SK-N-SH (cell line): ENCODE results near the gene HMGCL. TPM values are rescaled to one million over a fixed set of nuclear protein-coding genes. Genes with fewer than 3 reads are reported as not detected.

Source experiments
- CTCF ChIA-PET: fragments of 300-600, 350-600 bp; formaldehyde crosslinking; extraction: SDS; loops from one replicate; lab custom pipeline; 2021; lab: Yijun Ruan, JAX
- POLR2A ChIA-PET: fragments of 350-600 bp; sonication (Branson Sonifier 250); formaldehyde crosslinking; extraction: SDS; loops from one replicate; lab custom pipeline; 2020; ENCODE audit warnings: antibody characterized with exemption, inconsistent platforms; lab: Yijun Ruan, JAX
- DNase-seq: peaks from one replicate; pipeline ENCODE4 v3.0.0; 2012
- H2AFZ ChIP-seq: fragments of 200-600 bp; sonication (generic); 2 replicates; pipeline ENCODE4 v1.8.1; 2016; ENCODE audit warnings: antibody characterized with exemption, mild to moderate bottlenecking, low read depth
- H3F3A ChIP-seq: fragments of 200-600 bp; sonication (generic); replicated peaks from 2 replicates; pipeline ENCODE3; 2016; ENCODE audit warnings: antibody characterized with exemption, mild to moderate bottlenecking; ENCODE audit not compliant: insufficient read depth
- H3K27ac ChIP-seq, 2 experiments: fragments of 200-500 bp in 1 of 2; fragments of 200-600 bp in 1 of 2; sonication (Bioruptor generic) in 1 of 2; sonication (generic), shearing (Covaris generic) in 1 of 2; 2 replicates each; pipeline versions ENCODE4 v1.5.1 to v1.6.1; 2014 to 2016; ENCODE audit warnings: low read depth in 2 of 2, inconsistent platforms in 1 of 2, low read length in 1 of 2, mild to moderate bottlenecking in 1 of 2, mixed read lengths in 1 of 2
- H3K27me3 ChIP-seq: fragments of 200-600 bp; sonication (generic), shearing (Covaris generic); 2 replicates; pipeline ENCODE4 v1.6.1; 2016; ENCODE audit warnings: mixed run types; ENCODE audit not compliant: insufficient read depth
- H3K36me3 ChIP-seq, 2 experiments: fragments of 200-500 bp in 1 of 2; fragments of 200-600 bp in 1 of 2; sonication (Bioruptor generic) in 1 of 2; sonication (generic) in 1 of 2; replicated peaks in 1 of 2; 2 replicates each; pipeline versions ENCODE3 to v1.5.1; 2014 to 2016; ENCODE audit warnings: low read length in 1 of 2, mild to moderate bottlenecking in 1 of 2; ENCODE audit not compliant: insufficient read depth in 2 of 2, control insufficient read depth in 1 of 2
- H3K4me1 ChIP-seq, 2 experiments: fragments of 200-500 bp in 1 of 2; fragments of 200-600 bp in 1 of 2; sonication (Bioruptor generic) in 1 of 2; sonication (generic), shearing (Covaris generic) in 1 of 2; 2 replicates each; pipeline versions ENCODE4 v1.5.1 to v1.6.1; 2014 to 2016; ENCODE audit warnings: low read depth in 1 of 2, low read length in 1 of 2, mixed run types in 1 of 2; ENCODE audit not compliant: insufficient read depth in 2 of 2, control insufficient read depth in 1 of 2
- H3K4me2 ChIP-seq: fragments of 200-600 bp; sonication (generic), shearing (Covaris generic); 2 replicates; pipeline ENCODE4 v1.6.1; 2017; ENCODE audit warnings: mixed run types
- H3K4me3 ChIP-seq, 2 experiments: fragments of 200-500 bp in 1 of 2; fragments of 200-600 bp in 1 of 2; sonication (Bioruptor generic) in 1 of 2; sonication (generic), shearing (Covaris generic) in 1 of 2; 2 replicates each; pipeline versions ENCODE4 v1.5.1 to v1.8.1; 2014 to 2016; ENCODE audit warnings: low read depth in 2 of 2, inconsistent platforms in 1 of 2, low read length in 1 of 2, mild to moderate bottlenecking in 1 of 2, mixed read lengths in 1 of 2, moderate library complexity in 1 of 2
- H3K79me2 ChIP-seq: fragments of 200-600 bp; sonication (generic); 2 replicates; pipeline ENCODE4 v1.8.1; 2017; ENCODE audit warnings: mild to moderate bottlenecking; ENCODE audit not compliant: insufficient read depth
- H3K9ac ChIP-seq: fragments of 200-600 bp; sonication (generic); 2 replicates; pipeline ENCODE4 v1.6.1; 2017; ENCODE audit warnings: mixed run types
- H3K9me2 ChIP-seq: fragments of 200-600 bp; sonication (generic); 2 replicates; pipeline ENCODE4 v1.6.1; 2017; ENCODE audit warnings: mixed run types
- H3K9me3 ChIP-seq: fragments of 200-600 bp; sonication (generic); 2 replicates; pipeline ENCODE4 v1.6.1; 2017; ENCODE audit warnings: mixed run types, mild to moderate bottlenecking, moderate library complexity
- H4K20me1 ChIP-seq: fragments of 200-600 bp; sonication (generic); 2 replicates; pipeline ENCODE4 v1.6.1; 2017; ENCODE audit warnings: mild to moderate bottlenecking, mixed run types; ENCODE audit not compliant: insufficient read depth
- CHD2 ChIP-seq: fragments of 150-350 bp; IDR thresholded peaks from 2 replicates; pipeline ENCODE4 v1.6.1; 2018; ENCODE audit warnings: low read length; ENCODE audit not compliant: partially characterized antibody
- EZH2phosphoT487 ChIP-seq: fragments of 200-600 bp; sonication (generic); IDR thresholded peaks from 2 replicates; pipeline ENCODE4 v1.6.1; 2017; ENCODE audit warnings: low read depth, mixed run types, mild to moderate bottlenecking, antibody characterized with exemption, moderate library complexity, borderline replicate concordance
- JUND ChIP-seq: IDR thresholded peaks from 2 replicates; pipeline ENCODE4 v1.4.0; 2012
- NFIC ChIP-seq: IDR thresholded peaks from 2 replicates; pipeline ENCODE4 v1.4.0; 2012; ENCODE audit warnings: borderline replicate concordance
- POLR2AphosphoS5 ChIP-seq: IDR thresholded peaks from 2 replicates; pipeline ENCODE4 v1.6.1; 2012; ENCODE audit warnings: low read depth, low read length
- RCOR1 ChIP-seq: fragments of 150-350 bp; IDR thresholded peaks from 2 replicates; pipeline ENCODE4 v1.6.1; 2017; ENCODE audit warnings: antibody characterized with exemption, low read length
- RFX5 ChIP-seq: IDR thresholded peaks from 2 replicates; pipeline ENCODE4 v1.6.1; 2012; ENCODE audit warnings: mild to moderate bottlenecking, improper control_type of control experiment, low read length
- RXRA ChIP-seq: IDR thresholded peaks from 2 replicates; pipeline ENCODE4 v1.4.0; 2012; ENCODE audit warnings: low read depth, mild to moderate bottlenecking, borderline replicate concordance
- SMC3 ChIP-seq: IDR thresholded peaks from 2 replicates; pipeline ENCODE4 v1.6.1; 2012; ENCODE audit warnings: low read depth, low read length, improper control_type of control experiment
- TAF1 ChIP-seq: IDR thresholded peaks from 2 replicates; pipeline ENCODE4 v1.6.1; 2012; ENCODE audit warnings: low read depth, mild to moderate bottlenecking, low read length, moderate library complexity, borderline replicate concordance
- TCF12 ChIP-seq: IDR thresholded peaks from 2 replicates; pipeline ENCODE4 v1.4.0; 2012
- TEAD4 ChIP-seq: IDR thresholded peaks from 2 replicates; pipeline ENCODE4 v1.4.0; 2012; ENCODE audit warnings: mild to moderate bottlenecking, borderline replicate concordance; ENCODE audit not compliant: insufficient read depth
- WGBS: methylation state at CpG from one replicate; pipeline ENCODE4 v1.1.6; 2017; ENCODE audit warnings: low lambda C conversion rate; 5-methylcytosine and 5-hydroxymethylcytosine counted together
- polyA plus RNA-seq, 3 experiments: library from polyadenylated mRNA; depleted of rRNA; stranded (reverse); fragments of >200 nt; gene quantifications; 2 replicates each; pipeline ENCODE4 v1.2.3, GENCODE V29; 2012
- TF ChIP-seq, protein P1 (sequence below): fragments of 150-350 bp; IDR thresholded peaks from 2 replicates; pipeline ENCODE4 v1.6.1; 2017; ENCODE audit warnings: antibody characterized with exemption, low read length, low read depth, borderline replicate concordance
- TF ChIP-seq, protein P2 (sequence below): IDR thresholded peaks from 2 replicates; pipeline ENCODE4 v1.4.0; 2012; ENCODE audit warnings: low read depth, borderline replicate concordance
- TF ChIP-seq, protein P3 (sequence below): IDR thresholded peaks from 2 replicates; pipeline ENCODE4 v1.4.0; 2012; ENCODE audit warnings: low read depth
- TF ChIP-seq, protein P4 (sequence below): IDR thresholded peaks from 2 replicates; pipeline ENCODE4 v1.6.1; 2012; ENCODE audit warnings: mild to moderate bottlenecking, low read depth, low read length, moderate library complexity
- TF ChIP-seq, protein P5 (sequence below): IDR thresholded peaks from 2 replicates; pipeline ENCODE4 v1.4.0; 2012; ENCODE audit warnings: low read depth, borderline replicate concordance

Gene HMGCL
- polyA plus RNA-seq, 1 of the 3 experiments (the other 2 are of a cell fraction): 28.2 TPM

DNA sequence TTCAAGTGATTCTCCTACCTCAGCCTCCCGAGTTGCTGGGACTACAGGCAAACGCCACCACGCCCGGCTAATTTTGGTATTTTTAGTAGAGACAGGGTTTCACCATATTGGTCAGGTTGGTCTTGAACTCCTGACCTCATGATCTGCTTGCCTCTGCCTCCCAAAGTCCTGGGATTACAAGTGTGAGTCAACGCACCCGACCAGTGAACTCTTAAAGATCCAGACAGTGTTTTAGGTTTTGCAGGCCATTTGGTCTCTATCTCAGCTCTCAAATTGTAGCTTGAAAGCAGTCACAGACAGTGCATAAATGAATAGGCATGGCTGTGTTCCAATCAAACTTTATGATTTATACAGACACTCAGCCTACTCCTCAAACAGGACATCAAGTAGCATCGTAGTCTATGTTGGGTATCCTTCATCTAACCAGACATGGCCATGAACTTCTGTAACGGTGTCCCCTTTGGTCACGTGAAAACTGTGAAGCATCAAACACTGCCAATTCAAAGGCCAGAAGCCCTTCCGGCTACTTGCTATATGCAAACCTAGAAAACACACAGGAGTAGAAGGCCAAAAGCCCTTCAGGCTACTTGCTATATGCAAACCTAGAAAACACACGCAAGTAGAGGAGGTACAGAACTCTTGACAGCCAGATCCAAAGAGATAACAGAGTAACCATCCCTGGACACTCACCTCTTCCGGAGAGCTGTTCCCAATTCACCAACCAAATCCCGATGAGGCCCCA, 39.7 kb upstream of the HMGCL start:
- POLR2A ChIA-PET: no interaction called here
- Histone ChIP-seq H3K79me2 (no peaks in the 10 kb centered on the region), H3K27ac (no peak overlapping the region), H3K4me1 (peaks cover 0 to 8% of the 10 kb centered on the region in 2 experiments; a peak in 1 of 4 replicates), H3K36me3 (peaks cover 9 to 13% of the 10 kb centered on the region in 2 experiments), H2AFZ (no peak overlapping the region), H3K27me3 (no peaks in the 10 kb centered on the region), H3K9me2 (no peaks in the 10 kb centered on the region), H3K9ac (no peak overlapping the region), H3K4me2 (no peak overlapping the region), H3K9me3 (no peaks in the 10 kb centered on the region), H3K4me3 (no peak overlapping the region), H4K20me1 (no peaks in the 10 kb centered on the region), H3F3A (no peaks in the 10 kb centered on the region)
- no peak for DNase-seq
- CTCF ChIA-PET: interaction anchor here (1.4 kb wide), 1 partner anchor 93 kb away, joined by 4 read pairs; no protein-coding TSS in a partner anchor
- 92% methylated on average over 13 of the region's 13 CpGs for WGBS
- TF ChIP-seq SMC3: no peak
- TF ChIP-seq CHD2: no peak
- no peak for TF ChIP-seq POLR2AphosphoS5
- no peak for TF ChIP-seq TCF12
- TF ChIP-seq EZH2phosphoT487: no peak
- no peak for TF ChIP-seq RCOR1
- TF ChIP-seq TEAD4: no peak
- no peak for TF ChIP-seq NFIC
- TF ChIP-seq, protein P1, sequence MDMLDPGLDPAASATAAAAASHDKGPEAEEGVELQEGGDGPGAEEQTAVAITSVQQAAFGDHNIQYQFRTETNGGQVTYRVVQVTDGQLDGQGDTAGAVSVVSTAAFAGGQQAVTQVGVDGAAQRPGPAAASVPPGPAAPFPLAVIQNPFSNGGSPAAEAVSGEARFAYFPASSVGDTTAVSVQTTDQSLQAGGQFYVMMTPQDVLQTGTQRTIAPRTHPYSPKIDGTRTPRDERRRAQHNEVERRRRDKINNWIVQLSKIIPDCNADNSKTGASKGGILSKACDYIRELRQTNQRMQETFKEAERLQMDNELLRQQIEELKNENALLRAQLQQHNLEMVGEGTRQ: no peak
- TF ChIP-seq, protein P2, sequence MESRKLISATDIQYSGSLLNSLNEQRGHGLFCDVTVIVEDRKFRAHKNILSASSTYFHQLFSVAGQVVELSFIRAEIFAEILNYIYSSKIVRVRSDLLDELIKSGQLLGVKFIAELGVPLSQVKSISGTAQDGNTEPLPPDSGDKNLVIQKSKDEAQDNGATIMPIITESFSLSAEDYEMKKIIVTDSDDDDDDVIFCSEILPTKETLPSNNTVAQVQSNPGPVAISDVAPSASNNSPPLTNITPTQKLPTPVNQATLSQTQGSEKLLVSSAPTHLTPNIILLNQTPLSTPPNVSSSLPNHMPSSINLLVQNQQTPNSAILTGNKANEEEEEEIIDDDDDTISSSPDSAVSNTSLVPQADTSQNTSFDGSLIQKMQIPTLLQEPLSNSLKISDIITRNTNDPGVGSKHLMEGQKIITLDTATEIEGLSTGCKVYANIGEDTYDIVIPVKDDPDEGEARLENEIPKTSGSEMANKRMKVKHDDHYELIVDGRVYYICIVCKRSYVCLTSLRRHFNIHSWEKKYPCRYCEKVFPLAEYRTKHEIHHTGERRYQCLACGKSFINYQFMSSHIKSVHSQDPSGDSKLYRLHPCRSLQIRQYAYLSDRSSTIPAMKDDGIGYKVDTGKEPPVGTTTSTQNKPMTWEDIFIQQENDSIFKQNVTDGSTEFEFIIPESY: no peak
- TF ChIP-seq TAF1: no peak
- no peak for TF ChIP-seq RXRA
- TF ChIP-seq, all 33 proteins: peak for 0

DNA sequence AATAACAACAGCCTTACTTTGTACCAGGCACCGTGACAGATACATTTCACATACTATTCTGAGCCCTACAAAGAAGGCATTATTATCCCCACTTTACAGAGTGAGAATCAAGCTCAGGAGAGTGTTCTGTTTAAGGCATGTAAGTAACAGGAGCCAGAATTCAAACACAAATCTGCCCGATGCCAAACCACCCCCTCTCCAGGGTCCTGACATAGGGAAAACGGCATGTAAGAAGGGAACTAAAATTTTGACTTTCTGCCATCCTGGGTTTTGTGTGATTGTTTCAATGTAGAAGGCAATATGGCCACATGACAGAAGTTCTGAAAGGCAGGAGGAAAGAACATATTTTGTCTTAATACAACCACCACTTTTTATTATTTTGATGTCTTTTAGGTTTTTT, 37.4 kb upstream of the HMGCL start:
- Histone ChIP-seq H3K4me1 (peaks cover 0 to 7% of the 10 kb centered on the region in 2 experiments; a peak in 1 of 4 replicates), H3K9me3 (no peaks in the 10 kb centered on the region), H2AFZ (no peak overlapping the region), H3K79me2 (no peaks in the 10 kb centered on the region), H3K4me3 (no peak overlapping the region), H4K20me1 (no peaks in the 10 kb centered on the region), H3K4me2 (no peak overlapping the region), H3K36me3 (peaks cover 9 to 23% of the 10 kb centered on the region in 2 experiments), H3K27me3 (no peaks in the 10 kb centered on the region), H3K27ac (no peak overlapping the region), H3F3A (no peaks in the 10 kb centered on the region), H3K9ac (no peak overlapping the region), H3K9me2 (no peaks in the 10 kb centered on the region)
- ChIA-PET POLR2A (no interaction called here), CTCF (interaction anchor here (1.4 kb wide), 1 partner anchor 52 kb away, joined by 4 read pairs; no protein-coding TSS in a partner anchor)
- TF ChIP-seq, protein P3, sequence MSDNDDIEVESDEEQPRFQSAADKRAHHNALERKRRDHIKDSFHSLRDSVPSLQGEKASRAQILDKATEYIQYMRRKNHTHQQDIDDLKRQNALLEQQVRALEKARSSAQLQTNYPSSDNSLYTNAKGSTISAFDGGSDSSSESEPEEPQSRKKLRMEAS: no peak
- TF ChIP-seq NFIC: no peak
- TF ChIP-seq POLR2AphosphoS5: no peak
- no peak for TF ChIP-seq JUND
- TF ChIP-seq, protein P4, sequence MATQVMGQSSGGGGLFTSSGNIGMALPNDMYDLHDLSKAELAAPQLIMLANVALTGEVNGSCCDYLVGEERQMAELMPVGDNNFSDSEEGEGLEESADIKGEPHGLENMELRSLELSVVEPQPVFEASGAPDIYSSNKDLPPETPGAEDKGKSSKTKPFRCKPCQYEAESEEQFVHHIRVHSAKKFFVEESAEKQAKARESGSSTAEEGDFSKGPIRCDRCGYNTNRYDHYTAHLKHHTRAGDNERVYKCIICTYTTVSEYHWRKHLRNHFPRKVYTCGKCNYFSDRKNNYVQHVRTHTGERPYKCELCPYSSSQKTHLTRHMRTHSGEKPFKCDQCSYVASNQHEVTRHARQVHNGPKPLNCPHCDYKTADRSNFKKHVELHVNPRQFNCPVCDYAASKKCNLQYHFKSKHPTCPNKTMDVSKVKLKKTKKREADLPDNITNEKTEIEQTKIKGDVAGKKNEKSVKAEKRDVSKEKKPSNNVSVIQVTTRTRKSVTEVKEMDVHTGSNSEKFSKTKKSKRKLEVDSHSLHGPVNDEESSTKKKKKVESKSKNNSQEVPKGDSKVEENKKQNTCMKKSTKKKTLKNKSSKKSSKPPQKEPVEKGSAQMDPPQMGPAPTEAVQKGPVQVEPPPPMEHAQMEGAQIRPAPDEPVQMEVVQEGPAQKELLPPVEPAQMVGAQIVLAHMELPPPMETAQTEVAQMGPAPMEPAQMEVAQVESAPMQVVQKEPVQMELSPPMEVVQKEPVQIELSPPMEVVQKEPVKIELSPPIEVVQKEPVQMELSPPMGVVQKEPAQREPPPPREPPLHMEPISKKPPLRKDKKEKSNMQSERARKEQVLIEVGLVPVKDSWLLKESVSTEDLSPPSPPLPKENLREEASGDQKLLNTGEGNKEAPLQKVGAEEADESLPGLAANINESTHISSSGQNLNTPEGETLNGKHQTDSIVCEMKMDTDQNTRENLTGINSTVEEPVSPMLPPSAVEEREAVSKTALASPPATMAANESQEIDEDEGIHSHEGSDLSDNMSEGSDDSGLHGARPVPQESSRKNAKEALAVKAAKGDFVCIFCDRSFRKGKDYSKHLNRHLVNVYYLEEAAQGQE: 0 out of 2 replicates have a peak, but pooled peaks have one; percentile 28
- TF ChIP-seq, protein P5, sequence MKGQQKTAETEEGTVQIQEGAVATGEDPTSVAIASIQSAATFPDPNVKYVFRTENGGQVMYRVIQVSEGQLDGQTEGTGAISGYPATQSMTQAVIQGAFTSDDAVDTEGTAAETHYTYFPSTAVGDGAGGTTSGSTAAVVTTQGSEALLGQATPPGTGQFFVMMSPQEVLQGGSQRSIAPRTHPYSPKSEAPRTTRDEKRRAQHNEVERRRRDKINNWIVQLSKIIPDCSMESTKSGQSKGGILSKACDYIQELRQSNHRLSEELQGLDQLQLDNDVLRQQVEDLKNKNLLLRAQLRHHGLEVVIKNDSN: no peak
- TF ChIP-seq CHD2: no peak
- no peak for TF ChIP-seq RFX5
- DNase-seq: no peak
- 70% methylated on average over 3 of the region's 3 CpGs for WGBS
